Panc1 (cell line): ENCODE measurements around the gene ITGB5. TPM values are rescaled to one million over a fixed set of nuclear protein-coding genes. Genes with fewer than 3 reads are reported as not detected.

Experiments
- ATAC-seq: fragments of 200-7000 bp; cut with Tn5 transposase; 2 replicates; pipeline ENCODE4 v1.9.1; 2020; ENCODE audit warnings: mild to moderate bottlenecking, moderate library complexity
- BruUV-seq: library from RNA; stranded (reverse); fragments of 400-500 nt; replicated peaks from 2 replicates; lab custom pipeline; 2021; lab: Mats Ljungman, UMichigan
- CTCF ChIA-PET: fragments of 300-600 bp; sonication (Branson Sonifier 250); formaldehyde crosslinking; loops from one replicate; lab custom pipeline; 2022; ENCODE audit warnings: antibody characterized with exemption; lab: Charles Lee
- POLR2A ChIA-PET: fragments of 300-600 bp; sonication (Branson Sonifier 250); formaldehyde crosslinking; loops from one replicate; lab custom pipeline; 2022; ENCODE audit warnings: antibody characterized with exemption; lab: Charles Lee
- DNase-seq: peaks from one replicate; pipeline ENCODE4 v3.0.0-alpha.2; 2010; ENCODE audit warnings: low read depth, low spot score
- H3K27ac ChIP-seq: 2 replicates; pipeline ENCODE4 v1.5.1; 2011; ENCODE audit warnings: mild to moderate bottlenecking, low read length, inconsistent platforms
- H3K27me3 ChIP-seq: fragments of 200-500 bp; sonication (Bioruptor generic); 2 replicates; pipeline ENCODE4 v1.6.0; 2014; ENCODE audit warnings: low read length, inconsistent platforms; ENCODE audit not compliant: control insufficient read depth, insufficient read depth
- H3K36me3 ChIP-seq: fragments of 200-500 bp; sonication (Bioruptor generic); 2 replicates; pipeline ENCODE4 v1.5.1; 2014; ENCODE audit warnings: inconsistent platforms, mild to moderate bottlenecking, low read length, moderate library complexity; ENCODE audit not compliant: control insufficient read depth, insufficient read depth
- H3K4me1 ChIP-seq: 2 replicates; pipeline ENCODE4 v1.5.1; 2011; ENCODE audit warnings: inconsistent platforms, mild to moderate bottlenecking, low read length, moderate library complexity; ENCODE audit not compliant: control insufficient read depth, insufficient read depth
- H3K4me3 ChIP-seq, 2 experiments: 2 replicates each; pipeline ENCODE4 v1.5.1; 2011 to 2012; ENCODE audit warnings: low read depth in 2 of 2, low read length in 2 of 2, mild to moderate bottlenecking in 2 of 2, inconsistent platforms in 1 of 2, moderate library complexity in 1 of 2
- H3K9me3 ChIP-seq: fragments of 200-500 bp; sonication (Bioruptor generic); 2 replicates; pipeline ENCODE4 v1.5.1; 2014; ENCODE audit warnings: low read depth, mild to moderate bottlenecking, inconsistent platforms, low read length, moderate library complexity; ENCODE audit not compliant: control insufficient read depth, insufficient read depth
- POLR2AphosphoS5 ChIP-seq: IDR thresholded peaks from 2 replicates; pipeline ENCODE4 v1.6.1; 2012; ENCODE audit warnings: mild to moderate bottlenecking, low read depth, low read length, moderate library complexity
- REST ChIP-seq, 2 experiments: IDR thresholded peaks; 2 replicates each; pipeline ENCODE4 v1.6.1; 2011 to 2012; ENCODE audit warnings: low read depth in 2 of 2, control low read depth in 1 of 2, low read length in 1 of 2, mild to moderate bottlenecking in 1 of 2, moderate library complexity in 1 of 2; ENCODE audit not compliant: insufficient read depth in 1 of 2
- SIN3A ChIP-seq: IDR thresholded peaks from 2 replicates; pipeline ENCODE4 v1.6.1; 2012; ENCODE audit warnings: low read depth, mild to moderate bottlenecking, low read length, moderate library complexity, borderline replicate concordance; ENCODE audit not compliant: insufficient read depth
- TCF7L2 ChIP-seq: IDR thresholded peaks from 2 replicates; pipeline ENCODE4 v1.6.1; 2011; ENCODE audit warnings: mild to moderate bottlenecking, low read depth, low read length, inconsistent platforms
- in situ Hi-C: cut with HindIII; loops from 2 replicates; pipeline ENCODE4 v1.10.0; 2016; ENCODE audit warnings: low sequenced_read_pairs, low pct_unique_long_range_greater_than_20kb
- intact Hi-C: fragments of 100-400 bp; cut with micrococcal nuclease; formaldehyde crosslinking; loops from one replicate; pipeline ENCODE4 v1.10.0; 2022; ENCODE audit not compliant: unreplicated experiment
- total RNA-seq: library from RNA; stranded (reverse); gene quantifications from one replicate; pipeline ENCODE4 v1.2.1, GENCODE V29; 2021; ENCODE audit not compliant: unreplicated experiment
- TF ChIP-seq, protein P1 (sequence below): fragments of 450-650 bp; IDR thresholded peaks from 2 replicates; pipeline ENCODE4 v1.5.1; 2017; ENCODE audit warnings: mild to moderate bottlenecking

ITGB5 gene
- total RNA-seq, 1 experiment from 2014 or later, result 446 TPM

DNA sequence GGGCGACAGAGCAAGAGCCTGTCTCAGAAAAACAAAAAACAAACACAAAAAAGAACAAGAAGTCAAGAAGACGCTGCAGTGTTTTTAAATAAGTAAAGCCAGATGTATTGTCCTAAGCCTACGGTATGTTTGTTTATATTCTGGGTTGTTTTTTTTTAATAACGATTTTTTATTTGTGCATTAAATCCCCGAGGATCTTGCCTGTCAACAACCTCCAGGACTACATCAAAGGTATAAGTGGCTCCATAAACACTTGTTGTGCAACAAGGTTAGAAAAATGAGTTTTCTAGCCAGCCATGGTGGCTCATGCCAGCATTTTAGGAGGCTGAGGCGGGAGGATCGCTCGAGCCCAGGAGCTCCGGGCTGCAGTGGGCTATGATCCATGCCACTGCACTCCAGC lies 26.1 kb downstream of the ITGB5 start:
- Histone ChIP-seq H3K4me3 (0 out of 4 replicates have a peak overlapping the region, but pooled peaks of 1 of the 2 experiments have one; percentile 7), H3K4me1 (peaks cover 50% of the 10 kb centered on the region), H3K9me3 (no peaks in the 10 kb centered on the region), H3K27ac (peak overlapping the region; percentile 69), H3K27me3 (no peaks in the 10 kb centered on the region), H3K36me3 (peaks cover 5% of the 10 kb centered on the region)
- TF ChIP-seq, protein P1, sequence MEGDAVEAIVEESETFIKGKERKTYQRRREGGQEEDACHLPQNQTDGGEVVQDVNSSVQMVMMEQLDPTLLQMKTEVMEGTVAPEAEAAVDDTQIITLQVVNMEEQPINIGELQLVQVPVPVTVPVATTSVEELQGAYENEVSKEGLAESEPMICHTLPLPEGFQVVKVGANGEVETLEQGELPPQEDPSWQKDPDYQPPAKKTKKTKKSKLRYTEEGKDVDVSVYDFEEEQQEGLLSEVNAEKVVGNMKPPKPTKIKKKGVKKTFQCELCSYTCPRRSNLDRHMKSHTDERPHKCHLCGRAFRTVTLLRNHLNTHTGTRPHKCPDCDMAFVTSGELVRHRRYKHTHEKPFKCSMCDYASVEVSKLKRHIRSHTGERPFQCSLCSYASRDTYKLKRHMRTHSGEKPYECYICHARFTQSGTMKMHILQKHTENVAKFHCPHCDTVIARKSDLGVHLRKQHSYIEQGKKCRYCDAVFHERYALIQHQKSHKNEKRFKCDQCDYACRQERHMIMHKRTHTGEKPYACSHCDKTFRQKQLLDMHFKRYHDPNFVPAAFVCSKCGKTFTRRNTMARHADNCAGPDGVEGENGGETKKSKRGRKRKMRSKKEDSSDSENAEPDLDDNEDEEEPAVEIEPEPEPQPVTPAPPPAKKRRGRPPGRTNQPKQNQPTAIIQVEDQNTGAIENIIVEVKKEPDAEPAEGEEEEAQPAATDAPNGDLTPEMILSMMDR, result no peak
- TF ChIP-seq POLR2AphosphoS5, result no peak
- peak; percentile 82 for TF ChIP-seq TCF7L2
- TF ChIP-seq REST (IDR thresholded peaks at IDR 0.05; ENCODE audit: insufficient read depth in 1 of 2, low read depth in 2 of 2, low read length in 1 of 2), result no peak
- intact Hi-C loops (no loop called here), in situ Hi-C loops (no loop called here)
- CTCF ChIA-PET, result interaction anchor here (0.6 kb wide), 1 partner anchor 100 kb away, joined by 5 read pairs; no protein-coding TSS in a partner anchor
- DNase-seq (no peak), ATAC-seq (0 out of 2 replicates have a peak, but pooled peaks have one; percentile 6)
- TSS peak; percentile 93 for BruUV-seq
- POLR2A ChIA-PET, result no interaction called here

DNA sequence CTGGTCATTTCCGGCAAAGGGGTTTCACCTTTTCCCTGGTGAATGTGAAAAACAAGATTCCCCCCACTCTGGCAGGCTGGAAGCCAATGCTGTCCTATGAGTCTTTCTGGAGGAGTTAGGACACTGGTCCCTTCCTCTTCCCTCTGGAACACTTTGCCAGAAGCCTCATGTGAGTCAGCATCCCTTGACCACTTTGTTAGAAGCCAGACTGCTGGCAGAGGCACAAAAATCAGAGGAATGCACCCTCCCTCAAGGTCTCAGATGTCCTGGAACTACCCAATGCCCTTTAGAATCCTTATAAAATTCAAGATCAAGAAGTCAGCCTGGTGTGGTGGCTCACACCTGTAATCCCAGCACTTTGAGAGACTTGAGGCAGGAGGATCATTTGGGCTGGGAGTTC lies 26.6 kb downstream of the ITGB5 start:
- Histone ChIP-seq H3K4me1 (peaks cover 50% of the 10 kb centered on the region), H3K9me3 (no peaks in the 10 kb centered on the region), H3K27me3 (no peaks in the 10 kb centered on the region), H3K4me3 (0 out of 4 replicates have a peak overlapping the region, but pooled peaks of 1 of the 2 experiments have one; percentile 7), H3K27ac (peak overlapping the region; percentile 69), H3K36me3 (peaks cover 5% of the 10 kb centered on the region)
- intact Hi-C loops (no loop called here), in situ Hi-C loops (no loop called here)
- peak; percentile 66; the same call in 1 of the 2 replicates for TF ChIP-seq POLR2AphosphoS5
- TF ChIP-seq, protein P1, result no peak
- no peak for TF ChIP-seq REST (IDR thresholded peaks at IDR 0.05; ENCODE audit: insufficient read depth in 1 of 2, low read depth in 2 of 2, low read length in 1 of 2)
- TF ChIP-seq SIN3A, result no peak
- TF ChIP-seq TCF7L2, result peak; percentile 85
- ChIA-PET POLR2A (no interaction called here), CTCF (no interaction called here)
- no TSS peak for BruUV-seq
- ATAC-seq (peak; percentile 96), DNase-seq (peak; percentile 91)
